Thyroid gland (tissue), 4 donors: ENCODE data around the gene IKZF1.

ENCODE experiments used
- POLR2A ChIP-seq, 2 donors: fragments of 450-650 bp; IDR thresholded peaks; one replicate each; pipeline ENCODE4 v1.6.1; 2017; ENCODE audit warnings: antibody characterized with exemption in 2 of 2, mild to moderate bottlenecking in 2 of 2, moderate library complexity in 1 of 2
- TF ChIP-seq, protein P1 (sequence below), 6 experiments: fragments of 200-600 bp in 3 of 6; fragments of 450-650 bp in 3 of 6; sonication (generic) in 3 of 6; IDR thresholded peaks; one replicate each; pipeline ENCODE4 v1.5.1; 2016 to 2019; ENCODE audit warnings: antibody characterized with exemption in 6 of 6, mild to moderate bottlenecking in 2 of 6, inconsistent platforms in 1 of 6, moderate library complexity in 1 of 6

DNA sequence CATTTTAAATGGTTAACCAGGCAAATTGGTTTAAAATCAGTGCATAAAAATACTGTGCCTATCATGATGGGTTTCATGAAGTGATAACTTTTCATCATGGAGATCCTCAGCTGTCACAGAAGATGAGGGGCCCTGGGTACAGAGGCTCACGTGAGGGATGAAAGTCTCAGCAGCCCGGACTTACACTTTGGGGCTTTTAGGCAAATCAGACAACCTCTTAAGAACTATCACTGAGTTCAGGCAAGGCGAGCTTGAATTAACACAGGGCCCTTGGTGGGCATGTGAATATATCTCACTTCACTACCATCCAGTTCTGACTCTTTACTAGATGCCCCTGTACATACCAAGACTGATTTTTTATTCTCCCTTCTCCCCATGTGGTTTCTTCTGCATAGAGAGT lies 19.6 kb downstream of the IKZF1 start:
- TF ChIP-seq, protein P1, sequence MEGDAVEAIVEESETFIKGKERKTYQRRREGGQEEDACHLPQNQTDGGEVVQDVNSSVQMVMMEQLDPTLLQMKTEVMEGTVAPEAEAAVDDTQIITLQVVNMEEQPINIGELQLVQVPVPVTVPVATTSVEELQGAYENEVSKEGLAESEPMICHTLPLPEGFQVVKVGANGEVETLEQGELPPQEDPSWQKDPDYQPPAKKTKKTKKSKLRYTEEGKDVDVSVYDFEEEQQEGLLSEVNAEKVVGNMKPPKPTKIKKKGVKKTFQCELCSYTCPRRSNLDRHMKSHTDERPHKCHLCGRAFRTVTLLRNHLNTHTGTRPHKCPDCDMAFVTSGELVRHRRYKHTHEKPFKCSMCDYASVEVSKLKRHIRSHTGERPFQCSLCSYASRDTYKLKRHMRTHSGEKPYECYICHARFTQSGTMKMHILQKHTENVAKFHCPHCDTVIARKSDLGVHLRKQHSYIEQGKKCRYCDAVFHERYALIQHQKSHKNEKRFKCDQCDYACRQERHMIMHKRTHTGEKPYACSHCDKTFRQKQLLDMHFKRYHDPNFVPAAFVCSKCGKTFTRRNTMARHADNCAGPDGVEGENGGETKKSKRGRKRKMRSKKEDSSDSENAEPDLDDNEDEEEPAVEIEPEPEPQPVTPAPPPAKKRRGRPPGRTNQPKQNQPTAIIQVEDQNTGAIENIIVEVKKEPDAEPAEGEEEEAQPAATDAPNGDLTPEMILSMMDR (IDR thresholded peaks at IDR 0.05), result no peak
- no peak for TF ChIP-seq POLR2A (IDR thresholded peaks at IDR 0.05)
